ENCODE data around the gene TMEM69. TPM values are rescaled to one million over a fixed set of nuclear protein-coding genes. Genes with fewer than 3 reads are reported as not detected.

TMEM69 gene
- total and polyA plus RNA-seq, 2 experiments from 2014 or later = 30.6 to 33.5 TPM

DNA sequence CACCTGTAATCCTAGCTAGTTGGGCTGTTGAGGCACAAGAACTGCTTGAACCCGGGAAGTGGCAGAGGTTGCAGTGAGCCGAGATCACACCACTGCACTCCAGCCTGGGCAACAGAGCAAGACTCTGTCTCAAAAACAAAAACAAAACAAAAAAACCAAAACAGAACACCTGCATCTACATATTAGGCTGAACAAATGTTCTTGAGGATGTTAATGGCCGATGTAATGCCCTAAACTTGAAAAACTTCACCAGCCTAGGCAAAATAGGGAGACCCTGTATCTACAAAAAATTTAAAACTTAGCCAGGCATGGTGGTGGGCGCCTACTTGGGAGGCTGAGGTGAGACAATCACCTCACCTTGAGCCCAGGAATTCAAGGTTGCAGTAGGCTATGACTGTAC, 19.5 kb upstream of the TMEM69 start:
- Histone ChIP-seq H3K4me2 (no peak overlapping the region), H3K79me2 (peaks cover 100% of the 10 kb centered on the region), H3K27ac (no peak overlapping the region), H3K9me2 (replicated peaks; ENCODE audit: insufficient read depth) (no peaks in the 10 kb centered on the region), H3K27me3 (no peaks in the 10 kb centered on the region), H2AFZ (no peak overlapping the region), H3K4me3 (no peak overlapping the region), H3K36me3 (replicated peaks; ENCODE audit: insufficient read depth, low read depth) (no peaks in the 10 kb centered on the region), H3K4me1 (ENCODE audit: insufficient read depth) (peaks cover 14% of the 10 kb centered on the region), H3K9me3 (ENCODE audit: low read depth) (no peaks in the 10 kb centered on the region), H4K20me1 (ENCODE audit: insufficient read depth, poor library complexity, severe bottlenecking) (peaks cover 95% of the 10 kb centered on the region)
- DNase-seq (ENCODE audit: low spot score) = no peak
- no peak for TF ChIP-seq EZH2 (IDR thresholded peaks at IDR 0.05; ENCODE audit: borderline replicate concordance)
- no peak for TF ChIP-seq CTCF (IDR thresholded peaks at IDR 0.05; ENCODE audit: poor library complexity)
- WGBS (ENCODE audit: low lambda C conversion rate, missing lambda C conversion rate) = 98% methylated on average over 4 of the region's 4 CpGs

- Histone ChIP-seq H2AFZ (no peak overlapping the region), H3K27me3 (no peaks in the 10 kb centered on the region), H3K79me2 (peaks cover 100% of the 10 kb centered on the region), H3K9me2 (replicated peaks; ENCODE audit: insufficient read depth) (no peaks in the 10 kb centered on the region), H3K4me3 (no peak overlapping the region), H4K20me1 (ENCODE audit: insufficient read depth, poor library complexity, severe bottlenecking) (peaks cover 95% of the 10 kb centered on the region), H3K9me3 (ENCODE audit: low read depth) (no peaks in the 10 kb centered on the region), H3K27ac (peak overlapping the region; percentile 8), H3K4me2 (no peak overlapping the region), H3K4me1 (ENCODE audit: insufficient read depth) (peaks cover 17% of the 10 kb centered on the region), H3K36me3 (replicated peaks; ENCODE audit: insufficient read depth, low read depth) (no peaks in the 10 kb centered on the region)
- TF ChIP-seq EZH2phosphoT487 (IDR thresholded peaks at IDR 0.05; ENCODE audit: low read depth, severe bottlenecking, unreplicated experiment) (no peak), EZH2 (IDR thresholded peaks at IDR 0.05; ENCODE audit: borderline replicate concordance) (no peak), CTCF (IDR thresholded peaks at IDR 0.05; ENCODE audit: poor library complexity) (no peak)
- no peak for DNase-seq (ENCODE audit: low spot score)
- WGBS (ENCODE audit: low lambda C conversion rate, missing lambda C conversion rate) = 45% methylated on average over 1 of the region's 1 CpG
Measured at GRCh38 chr1:45669379-45669778, 18.6 kb upstream of the TMEM69 start.

DNA sequence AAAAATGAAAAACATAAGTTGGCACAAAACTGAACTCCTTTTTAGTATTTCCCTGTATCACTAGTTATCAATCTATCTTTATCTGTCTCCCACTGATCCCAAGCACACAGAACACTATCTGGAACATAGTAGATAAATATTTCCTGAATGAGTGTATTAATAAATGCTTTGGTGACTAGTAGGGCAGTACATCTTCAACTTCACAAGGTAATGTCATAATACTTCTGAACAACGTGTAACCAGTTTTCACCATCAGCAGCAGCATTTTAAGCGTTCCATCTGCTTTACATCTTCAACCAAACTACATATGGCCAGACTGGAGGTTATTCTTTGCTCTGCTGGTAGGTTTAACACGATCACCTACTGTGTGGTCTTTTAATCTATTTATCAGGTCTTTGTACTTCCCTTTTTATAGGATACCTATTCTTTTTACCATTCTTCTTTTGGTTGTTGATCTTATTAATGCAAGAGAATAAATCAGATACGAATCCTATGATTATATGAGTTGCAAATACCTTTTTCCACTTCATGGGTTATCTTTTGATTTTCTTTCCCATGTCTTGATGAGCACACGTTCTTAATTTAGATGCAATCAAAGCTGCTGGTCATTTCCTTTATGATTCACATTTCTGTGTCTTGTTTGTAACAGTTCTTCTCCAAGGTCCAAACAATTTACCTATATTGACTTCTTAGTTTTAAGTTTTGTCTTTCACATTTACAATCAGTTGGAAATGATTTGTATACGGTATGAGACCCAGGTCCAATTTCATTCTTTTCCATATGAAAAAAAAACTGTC, 17.9 kb upstream of the TMEM69 start:
- Histone ChIP-seq H3K79me2 (peaks cover 100% of the 10 kb centered on the region), H3K27ac (peak overlapping the region; percentile 1), H3K9me3 (ENCODE audit: low read depth) (no peaks in the 10 kb centered on the region), H4K20me1 (ENCODE audit: insufficient read depth, poor library complexity, severe bottlenecking) (peaks cover 95% of the 10 kb centered on the region), H3K27me3 (no peaks in the 10 kb centered on the region), H3K4me2 (no peak overlapping the region), H3K4me3 (no peak overlapping the region), H3K36me3 (replicated peaks; ENCODE audit: insufficient read depth, low read depth) (no peaks in the 10 kb centered on the region), H2AFZ (no peak overlapping the region), H3K9me2 (replicated peaks; ENCODE audit: insufficient read depth) (no peaks in the 10 kb centered on the region), H3K4me1 (ENCODE audit: insufficient read depth) (peaks cover 20% of the 10 kb centered on the region)
- TF ChIP-seq EZH2phosphoT487 (IDR thresholded peaks at IDR 0.05; ENCODE audit: low read depth, severe bottlenecking, unreplicated experiment) = no peak
- no peak for TF ChIP-seq EZH2 (IDR thresholded peaks at IDR 0.05; ENCODE audit: borderline replicate concordance)
- no peak for TF ChIP-seq CTCF (IDR thresholded peaks at IDR 0.05; ENCODE audit: poor library complexity)
- no peak for DNase-seq (ENCODE audit: low spot score)
- 78% methylated on average over 6 of the region's 6 CpGs for WGBS (ENCODE audit: low lambda C conversion rate, missing lambda C conversion rate)

Measured in hepatocyte (in vitro differentiated cells).